GM13976 (cell line): ENCODE results near the gene VGLL4.

ENCODE experiments used
- DNase-seq: peaks from one replicate; pipeline ENCODE4 v3.0.0; 2012; ENCODE audit warnings: low spot score
- CTCF ChIP-seq: IDR thresholded peaks from 2 replicates; pipeline ENCODE4 v1.5.1; 2012; ENCODE audit warnings: borderline replicate concordance, mild to moderate bottlenecking; ENCODE audit not compliant: insufficient read depth; ENCODE audit errors: extremely low read depth, missing control alignments, control extremely low read depth
- in situ Hi-C: fragments of 300-500 bp; cut with MboI; formaldehyde crosslinking; loops from one replicate; pipeline ENCODE4 v1.12.0; 2022; ENCODE audit warnings: low sequenced_read_pairs, mixed read lengths, inconsistent platforms; ENCODE audit not compliant: unreplicated experiment

The VGLL4 gene

GRCh38 chr3:11631820-11632219 lies 11.9 kb downstream of the VGLL4 start:
- DNase-seq = no peak
- in situ Hi-C loops = no loop called here
- no peak for TF ChIP-seq CTCF

GRCh38 chr3:11629716-11630115 lies 14.0 kb downstream of the VGLL4 start:
- TF ChIP-seq CTCF = no peak
- no peak for DNase-seq
- in situ Hi-C loops = no loop called here

DNA sequence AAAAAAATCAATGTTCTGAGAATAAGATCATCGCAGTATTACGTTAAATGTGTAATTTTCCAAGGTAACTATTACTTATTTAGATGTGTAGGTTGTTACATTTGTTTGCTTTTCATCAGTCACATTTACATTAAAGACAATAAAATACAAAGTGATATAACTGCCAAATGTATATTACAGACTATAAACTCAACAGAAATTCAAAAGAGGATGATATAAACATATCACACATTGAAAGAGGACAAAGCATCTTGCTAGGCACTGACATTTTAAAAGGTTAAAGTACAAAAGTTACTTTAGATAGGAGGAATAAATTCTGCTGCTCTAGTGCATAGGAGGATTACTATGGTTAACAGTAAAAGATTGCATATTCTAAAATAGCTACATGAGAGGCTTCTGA lies 16.1 kb downstream of the VGLL4 start:
- in situ Hi-C loops = no loop called here
- DNase-seq = no peak
- no peak for TF ChIP-seq CTCF

DNA sequence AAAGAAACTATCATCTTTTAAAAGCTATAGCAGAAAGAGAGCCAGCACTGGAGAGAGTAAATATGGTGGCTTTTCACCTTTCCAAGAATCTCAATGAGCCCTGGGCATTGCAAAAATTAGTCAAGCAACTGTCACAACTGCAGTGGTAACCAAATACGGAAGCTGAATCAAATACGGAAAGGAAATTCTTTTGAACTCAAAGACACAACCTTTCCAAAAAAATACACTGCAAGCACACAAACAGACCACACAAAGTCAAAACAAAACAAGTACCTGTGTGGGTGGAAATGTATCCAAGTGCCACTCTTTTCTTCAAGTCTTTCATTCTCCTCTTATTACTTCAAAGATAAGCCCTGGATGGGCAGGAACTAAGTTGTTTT lies 17.6 kb downstream of the VGLL4 start:
- TF ChIP-seq CTCF = no peak
- in situ Hi-C loops = no loop called here
- DNase-seq = peak; percentile 66

DNA sequence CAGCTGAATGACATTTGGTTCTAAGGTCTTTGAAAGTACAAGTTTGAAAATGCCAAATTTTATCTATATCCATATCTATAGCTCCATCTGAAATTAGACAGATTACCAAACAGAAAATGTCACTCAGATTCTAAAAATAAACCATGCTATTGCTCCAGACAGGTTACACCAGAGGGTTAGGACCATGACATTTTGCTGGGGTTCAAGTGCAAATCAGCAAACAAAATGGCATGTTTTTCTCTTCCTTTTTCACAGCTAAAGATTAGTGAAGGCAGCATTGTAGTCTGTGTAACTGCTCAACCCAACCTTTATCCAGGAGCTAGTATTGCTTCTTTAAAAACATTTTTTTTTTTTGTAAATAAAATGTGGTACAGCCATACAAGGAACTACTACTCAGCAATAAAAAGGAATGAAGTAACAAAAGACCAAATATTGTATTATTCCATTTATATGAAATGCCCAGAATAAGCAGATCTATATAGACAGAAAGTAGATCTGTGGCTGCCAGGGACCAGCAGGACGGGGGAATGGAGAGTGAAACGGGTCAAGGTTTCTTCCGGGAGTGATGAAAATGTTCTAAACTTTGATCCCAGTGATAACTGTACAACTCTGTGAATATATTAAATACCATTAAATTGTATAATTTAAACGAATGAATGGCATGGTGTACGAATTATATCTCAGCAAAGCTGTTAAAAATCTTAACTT lies 18.2 kb downstream of the VGLL4 start:
- TF ChIP-seq CTCF = no peak

DNA sequence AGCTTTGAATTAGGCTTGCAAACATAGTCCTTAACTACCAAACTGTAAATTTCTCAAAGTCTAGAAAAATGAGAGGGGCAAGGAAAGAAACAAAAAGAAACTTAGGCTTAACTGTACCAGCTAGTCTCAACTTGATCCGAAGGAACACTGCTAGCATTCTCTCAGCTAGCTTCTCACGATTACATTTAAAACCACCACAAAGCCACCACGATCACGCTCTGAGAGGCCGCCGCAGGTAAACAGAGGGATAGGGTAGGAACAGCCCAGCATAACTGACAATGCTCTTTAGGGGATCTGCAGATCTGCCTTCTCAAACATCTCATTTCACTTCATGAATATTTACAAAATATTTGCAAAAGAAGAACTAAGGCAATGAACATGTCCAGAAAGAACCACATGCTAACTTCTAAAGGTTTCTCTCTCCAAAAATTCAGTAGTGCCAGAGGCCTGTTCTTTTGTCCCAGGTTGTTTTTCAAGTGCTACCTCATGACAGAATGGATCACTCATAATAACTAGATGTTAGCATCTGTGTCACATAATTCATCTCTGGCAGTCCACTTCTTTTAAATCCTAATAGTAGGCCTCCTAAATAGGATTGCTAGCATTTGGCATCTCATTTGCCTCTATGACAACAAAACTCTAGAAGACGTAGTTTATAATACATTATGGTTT lies 18.9 kb downstream of the VGLL4 start:
- in situ Hi-C loops = no loop called here
- no peak for TF ChIP-seq CTCF
- DNase-seq = no peak

More for the DNA sequence above, 18.2 kb downstream of the VGLL4 start:
- DNase-seq = no peak
- in situ Hi-C loops = no loop called here
